CD4-positive, alpha-beta T cell treated with Interleukin-1 beta for 1 hour (primary cell): ENCODE results near the gene CEBPG.

Experiments
- DNase-seq, 2 donors: peaks; one replicate each; pipeline ENCODE4 v3.0.0-alpha.2; 2020 to 2022

CEBPG gene

DNA sequence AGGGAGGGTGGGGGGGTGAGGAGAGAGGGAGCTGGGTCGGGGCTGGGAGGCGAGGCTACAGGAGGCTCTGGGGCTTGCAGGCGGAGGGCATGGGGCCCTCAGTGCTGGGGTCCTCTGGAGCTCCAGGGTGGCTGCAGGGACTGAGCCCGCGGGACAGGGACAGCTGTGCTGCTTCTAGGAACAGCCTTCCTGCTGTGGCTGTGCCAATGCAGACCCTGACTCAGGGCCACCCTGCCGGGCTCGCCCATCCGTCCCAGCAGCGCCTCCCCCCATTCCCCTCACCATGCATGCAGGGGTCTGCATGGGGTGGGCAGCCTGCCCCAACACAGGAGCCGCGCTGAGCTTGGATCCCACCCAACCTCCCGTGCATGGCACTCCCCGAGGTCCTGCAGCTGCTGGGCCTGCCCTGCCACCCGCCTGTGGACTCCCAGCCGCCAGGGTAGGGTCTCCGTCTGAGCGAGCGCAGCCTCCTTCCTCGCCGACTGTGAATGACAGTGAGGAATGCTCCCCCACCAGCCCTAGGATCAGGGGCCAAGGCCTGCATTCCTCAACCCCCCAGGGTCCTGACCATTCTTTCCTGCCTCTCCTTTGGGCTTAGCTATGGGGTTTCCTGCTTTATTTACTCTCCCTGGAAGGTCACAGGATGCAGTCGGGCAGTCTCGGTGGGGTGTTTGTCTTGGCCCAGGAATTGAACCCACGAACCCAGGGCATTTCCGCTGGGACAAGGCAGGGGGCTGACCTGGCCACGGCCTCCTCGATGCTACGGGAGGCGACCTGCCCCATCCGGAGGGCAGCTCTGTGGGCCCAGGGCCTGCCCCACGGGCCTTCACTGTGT is 23.4 kb downstream of the CEBPG start:
- DNase-seq, result no peak

DNA sequence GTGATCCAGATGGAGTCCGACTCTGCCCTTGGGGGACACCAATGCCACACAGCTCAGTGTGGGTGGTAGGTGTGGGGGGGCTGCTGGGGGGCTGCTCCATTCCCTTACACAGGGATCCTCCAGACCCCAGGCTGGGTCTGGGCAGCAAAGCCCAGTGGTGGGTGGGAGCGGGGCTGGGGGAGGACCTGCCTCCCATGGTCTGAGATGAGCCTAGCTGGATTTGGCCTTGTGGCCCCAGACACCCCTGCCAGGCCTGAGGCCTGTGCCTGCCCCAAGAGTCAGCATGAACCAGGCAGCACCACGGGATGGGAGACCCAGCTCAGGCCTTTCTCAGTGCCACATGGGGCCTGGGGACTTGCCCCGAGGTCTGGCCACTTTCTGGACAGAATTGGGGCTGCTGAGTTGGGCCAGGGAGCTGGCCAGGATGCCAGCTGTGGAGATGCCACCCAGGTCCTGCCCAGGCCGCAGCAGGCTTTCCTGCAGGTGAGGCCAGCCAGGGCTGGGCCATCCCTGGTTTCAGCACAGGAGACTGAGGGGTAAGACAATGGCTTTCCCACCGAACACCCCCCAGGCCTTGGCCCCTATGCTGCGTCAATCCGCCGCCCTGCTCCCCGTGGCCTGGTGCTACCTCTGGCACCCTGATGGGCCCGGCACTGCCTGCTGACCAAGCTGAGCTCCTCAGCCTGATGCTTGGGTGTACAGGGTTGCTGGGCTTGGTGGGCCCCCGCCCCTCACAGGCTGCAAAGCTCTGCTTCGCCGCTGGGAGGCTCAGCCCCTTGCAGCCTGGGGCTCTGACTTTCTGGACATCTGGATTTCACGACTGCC is 24.2 kb downstream of the CEBPG start:
- DNase-seq, result no peak

DNA sequence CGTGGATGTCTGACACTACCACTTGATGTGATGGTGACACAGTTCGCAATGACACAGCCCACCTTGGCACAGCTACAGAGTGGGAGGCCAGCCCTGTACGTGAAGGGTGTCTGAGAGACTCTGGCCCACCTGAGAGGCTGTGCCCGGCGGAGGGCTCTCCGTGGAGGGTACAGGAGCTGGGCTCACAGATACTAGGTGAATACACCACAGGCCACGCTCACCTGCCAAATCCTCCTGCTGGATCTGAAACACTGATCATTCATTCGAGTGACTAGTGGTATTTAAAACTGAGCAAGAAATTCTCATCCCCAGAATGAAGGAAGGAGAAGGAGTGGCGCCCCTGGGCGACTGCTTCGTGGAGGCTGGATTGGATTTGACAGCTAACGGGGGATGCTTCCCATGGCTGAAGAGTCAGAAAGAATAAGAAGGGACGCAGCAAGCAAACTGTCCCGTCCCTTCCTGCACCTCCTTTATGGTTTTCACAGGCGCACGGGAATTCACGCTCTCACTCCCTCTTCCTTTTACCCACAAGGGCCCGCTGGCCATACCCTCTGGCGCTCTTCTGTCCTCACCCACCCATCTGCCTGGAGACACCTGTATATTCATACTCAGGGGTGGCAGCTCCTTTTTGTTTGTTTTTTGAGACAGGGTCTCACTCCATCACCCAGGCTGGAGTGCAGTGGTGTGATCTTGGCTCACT is 25.0 kb downstream of the CEBPG start:
- DNase-seq, result no peak

DNA sequence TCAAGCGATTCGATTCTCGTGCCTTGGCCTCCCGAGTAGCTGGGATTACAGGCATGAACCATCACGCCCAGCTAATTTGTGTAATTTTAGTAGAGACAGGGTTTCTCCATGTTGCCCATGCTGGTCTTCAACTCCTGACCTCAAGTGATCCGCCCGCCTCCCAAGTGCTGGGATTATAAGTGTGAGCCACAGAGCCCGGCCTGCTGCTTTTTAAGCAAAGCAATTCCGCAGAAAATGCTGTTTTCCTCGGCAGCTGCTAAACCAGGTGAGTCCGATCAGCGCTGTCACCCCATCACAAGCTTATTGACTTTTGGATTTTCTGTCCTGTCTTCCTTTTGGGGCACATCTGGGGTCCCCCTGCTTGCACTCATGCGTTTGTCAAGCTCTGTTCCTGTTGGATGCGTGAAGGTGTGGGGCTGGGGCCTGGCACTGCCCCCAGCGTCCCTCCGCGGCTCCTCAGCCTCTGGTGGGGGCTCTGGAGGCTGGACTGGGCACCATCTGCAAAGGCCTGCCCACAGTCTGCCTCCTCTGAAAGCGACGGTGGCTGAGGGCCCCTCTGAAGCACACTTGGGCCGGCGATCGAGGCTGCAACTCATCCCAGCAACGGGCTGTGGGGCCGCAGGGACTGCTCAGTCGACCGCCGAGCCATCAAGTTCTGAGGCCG is 25.7 kb downstream of the CEBPG start:
- no peak for DNase-seq

DNA sequence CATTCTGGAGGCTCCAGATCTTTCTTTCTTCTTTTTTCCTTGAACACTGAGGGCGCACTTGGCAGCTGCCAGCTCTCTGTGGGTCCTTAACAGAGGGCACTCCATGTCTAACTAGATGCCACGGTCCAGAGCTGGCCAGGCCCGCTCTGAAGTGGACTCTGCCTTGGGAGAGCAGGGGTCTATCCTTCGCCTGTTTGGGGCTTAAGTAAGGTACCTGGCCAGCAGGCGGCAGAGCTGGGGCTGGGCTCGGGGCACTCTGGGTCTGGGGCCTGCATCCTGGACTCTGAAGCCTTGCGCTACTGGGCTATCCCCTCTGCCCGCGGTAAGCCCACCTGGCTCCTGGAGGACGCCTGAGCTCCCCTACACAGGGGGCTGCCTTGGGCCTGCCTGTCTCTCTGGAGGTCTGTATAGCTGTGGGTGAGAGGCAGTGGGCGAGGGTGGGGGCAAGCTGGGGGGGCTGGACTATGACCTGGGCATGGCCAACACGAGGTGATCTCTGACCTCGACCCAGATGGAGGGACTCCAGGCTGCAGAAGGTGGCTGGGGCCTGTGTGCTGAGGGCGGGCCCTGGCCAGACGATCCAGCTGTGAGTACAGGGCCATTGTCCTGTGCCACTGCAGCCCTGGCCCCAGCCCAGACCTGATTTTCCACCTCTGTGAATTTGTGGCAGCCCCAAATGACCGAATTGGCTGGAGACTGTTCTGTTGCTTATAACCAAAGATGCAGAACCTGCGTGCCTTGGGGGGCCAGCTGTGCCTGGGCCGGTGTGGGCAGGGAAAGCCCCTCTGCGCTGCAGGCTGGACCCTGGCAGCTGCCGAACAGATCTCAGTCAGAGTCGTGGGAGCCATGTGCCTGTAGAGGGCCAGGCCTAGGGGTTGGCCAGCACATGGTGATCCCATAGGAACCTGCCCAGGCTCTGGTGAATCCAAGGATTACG is 26.5 kb downstream of the CEBPG start:
- no peak for DNase-seq

DNA sequence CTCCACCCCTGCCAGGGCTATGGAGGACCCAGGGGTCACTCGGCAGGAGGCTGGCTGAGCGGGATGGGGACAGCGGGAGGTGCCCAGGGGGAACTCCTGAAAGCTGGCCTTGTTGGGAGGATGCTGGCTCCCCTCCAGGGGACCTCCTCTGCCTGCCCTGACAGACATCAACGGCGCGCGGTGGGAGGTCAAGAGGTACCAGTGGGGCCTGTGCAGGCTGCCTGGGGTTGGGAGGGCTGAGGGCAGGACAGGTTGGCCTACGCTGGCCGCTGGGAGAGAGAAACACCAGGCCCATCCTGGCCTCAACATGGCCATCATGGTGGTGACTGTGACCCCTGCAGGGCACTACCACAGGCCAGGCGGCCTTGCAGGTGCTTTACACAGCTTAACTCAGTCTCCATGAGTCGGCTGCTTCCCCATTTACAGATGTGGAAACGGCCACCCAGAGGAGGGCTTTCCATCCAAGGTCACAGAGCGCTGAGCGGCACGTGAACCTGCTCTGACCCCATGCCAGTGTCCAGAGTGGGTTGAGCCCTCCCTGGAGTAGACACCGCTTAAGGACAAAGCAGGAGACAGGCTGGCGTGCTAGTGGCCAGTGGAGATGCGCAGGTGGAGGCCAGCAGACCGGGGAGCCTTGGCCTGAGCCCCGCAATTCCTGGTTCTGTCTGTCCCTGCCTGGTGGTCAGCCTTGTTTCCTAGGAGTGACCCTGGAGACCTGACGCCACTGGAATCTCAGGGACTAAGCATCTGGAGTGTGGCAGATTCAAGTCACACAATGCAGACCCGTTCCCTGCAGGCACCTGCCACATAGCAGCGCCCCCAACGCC is 27.6 kb downstream of the CEBPG start:
- no peak for DNase-seq

DNA sequence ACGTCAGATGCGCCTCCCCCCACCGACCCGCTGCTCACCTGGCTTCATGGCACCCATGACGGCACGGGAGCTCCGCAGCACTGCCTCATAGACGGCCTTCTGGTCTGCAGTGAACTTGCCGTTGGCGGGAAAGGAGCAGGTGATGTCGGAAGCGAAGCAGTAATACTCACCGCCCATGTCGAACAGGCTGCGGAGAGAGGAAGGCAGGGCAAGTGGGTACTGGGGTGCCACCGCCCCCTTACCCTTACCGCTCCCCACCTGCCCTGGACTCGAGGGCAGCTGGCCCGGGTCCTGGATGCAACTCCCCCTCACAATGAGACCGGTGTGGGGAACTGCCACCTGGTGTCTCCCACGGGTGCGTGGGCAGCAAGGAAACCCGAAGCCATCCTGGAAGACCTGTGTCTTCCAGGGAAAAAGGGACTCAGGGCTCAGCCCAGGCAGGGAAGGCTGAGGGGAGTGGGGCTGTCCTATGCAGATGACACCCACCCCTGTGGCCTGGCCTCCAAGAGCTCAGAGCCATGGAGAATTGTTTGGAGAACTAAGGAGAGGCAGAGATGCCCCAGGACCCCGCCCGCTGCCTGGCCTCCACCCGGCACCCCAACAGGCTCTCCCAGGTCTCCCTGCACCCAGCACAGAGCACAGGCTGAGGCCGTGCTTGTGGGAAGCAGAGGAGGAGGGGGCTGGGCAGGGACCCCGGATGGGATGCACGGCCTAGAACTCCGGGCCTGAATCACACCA is 28.3 kb downstream of the CEBPG start:
- no peak for DNase-seq

DNA sequence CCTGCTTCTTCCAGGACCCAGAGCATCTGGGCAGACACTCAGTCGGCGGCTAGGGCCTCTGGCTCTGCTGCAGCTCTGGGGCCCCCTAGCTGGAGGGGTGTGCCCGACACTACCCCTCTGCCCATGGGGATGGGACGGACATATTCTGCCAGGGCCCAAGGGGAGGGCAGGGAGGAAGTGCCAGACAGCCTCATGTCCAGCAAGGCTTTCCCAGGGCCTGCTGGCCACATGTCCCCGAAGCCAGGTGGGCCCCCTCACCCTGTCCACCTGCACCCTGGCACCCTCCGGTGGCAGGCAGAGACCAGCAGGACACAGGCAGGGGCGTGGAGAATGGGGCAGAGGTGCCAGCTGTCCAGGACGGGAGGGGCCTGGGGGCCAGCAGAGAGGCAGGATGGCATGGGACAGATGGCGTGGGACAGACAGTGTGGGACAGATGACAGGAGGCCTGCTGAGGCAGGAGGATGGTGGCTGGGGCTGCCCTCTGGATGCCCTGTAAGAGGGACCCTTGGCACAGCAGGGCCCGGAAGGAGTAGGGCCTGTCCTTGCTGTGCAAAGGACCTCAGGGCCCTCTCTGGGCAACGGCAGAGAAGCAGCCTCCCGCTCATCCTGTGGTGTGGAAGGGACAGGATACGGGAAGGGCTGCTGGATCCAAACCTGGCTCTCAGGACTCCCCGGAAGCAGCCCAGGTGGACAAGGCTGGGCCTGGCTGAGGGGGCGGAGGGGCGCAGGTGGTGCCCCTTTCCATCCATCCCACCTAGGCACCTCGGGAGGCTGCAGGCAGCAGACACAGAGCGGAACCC is 29.1 kb downstream of the CEBPG start:
- DNase-seq, result no peak

DNA sequence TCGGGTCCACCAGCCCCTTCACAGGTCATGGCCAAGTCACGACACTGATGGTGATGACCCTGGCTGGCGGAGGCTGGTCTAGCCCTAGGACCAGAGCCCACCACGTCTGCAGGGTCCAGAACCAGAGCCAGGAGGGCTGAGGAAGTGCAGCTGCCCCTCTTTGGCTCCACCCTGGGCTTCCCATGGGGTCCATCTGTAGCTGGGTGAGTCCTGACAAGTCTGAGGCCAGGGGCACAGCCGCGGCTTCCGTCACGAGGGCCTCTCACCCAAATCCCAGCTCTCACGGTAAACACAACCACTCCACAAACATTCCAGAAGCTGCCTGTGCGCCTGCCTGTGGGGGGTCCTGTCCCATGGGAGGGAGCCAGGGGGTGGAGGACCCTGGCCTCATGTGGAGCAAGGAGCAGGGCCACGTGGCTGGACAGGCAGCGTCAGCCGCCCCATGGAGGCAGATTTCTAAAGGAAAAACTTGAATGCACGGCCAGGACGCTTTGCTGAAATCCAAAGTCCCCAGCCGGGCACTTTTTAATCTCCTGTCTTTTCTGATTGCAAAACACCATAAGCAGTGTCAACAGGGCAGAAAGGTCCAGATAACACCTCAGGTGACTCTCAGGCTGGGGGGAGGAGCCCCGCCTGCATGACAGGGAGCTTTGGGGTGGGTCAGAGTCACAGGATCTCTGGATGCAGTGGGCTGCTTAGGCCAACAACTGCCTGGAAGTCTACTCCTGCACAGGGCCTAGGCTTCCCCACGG is 29.9 kb downstream of the CEBPG start:
- no peak for DNase-seq

DNA sequence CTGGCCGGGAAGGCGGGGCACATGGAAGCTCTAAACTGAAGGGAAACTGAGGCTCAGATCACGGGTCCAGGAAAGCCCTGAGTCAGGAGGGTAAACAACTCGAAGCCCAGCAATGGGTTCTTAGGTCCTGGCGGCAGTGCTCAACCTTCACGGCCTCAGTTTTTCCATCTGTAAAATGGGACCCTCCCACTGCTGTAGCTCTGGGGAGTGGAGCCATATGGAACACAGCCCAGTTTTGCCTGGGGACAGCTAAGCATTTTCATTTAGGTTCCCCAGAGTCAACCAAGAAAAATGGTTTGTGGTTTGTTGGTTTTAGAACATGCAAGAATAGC is 30.4 kb downstream of the CEBPG start:
- no peak for DNase-seq

DNA sequence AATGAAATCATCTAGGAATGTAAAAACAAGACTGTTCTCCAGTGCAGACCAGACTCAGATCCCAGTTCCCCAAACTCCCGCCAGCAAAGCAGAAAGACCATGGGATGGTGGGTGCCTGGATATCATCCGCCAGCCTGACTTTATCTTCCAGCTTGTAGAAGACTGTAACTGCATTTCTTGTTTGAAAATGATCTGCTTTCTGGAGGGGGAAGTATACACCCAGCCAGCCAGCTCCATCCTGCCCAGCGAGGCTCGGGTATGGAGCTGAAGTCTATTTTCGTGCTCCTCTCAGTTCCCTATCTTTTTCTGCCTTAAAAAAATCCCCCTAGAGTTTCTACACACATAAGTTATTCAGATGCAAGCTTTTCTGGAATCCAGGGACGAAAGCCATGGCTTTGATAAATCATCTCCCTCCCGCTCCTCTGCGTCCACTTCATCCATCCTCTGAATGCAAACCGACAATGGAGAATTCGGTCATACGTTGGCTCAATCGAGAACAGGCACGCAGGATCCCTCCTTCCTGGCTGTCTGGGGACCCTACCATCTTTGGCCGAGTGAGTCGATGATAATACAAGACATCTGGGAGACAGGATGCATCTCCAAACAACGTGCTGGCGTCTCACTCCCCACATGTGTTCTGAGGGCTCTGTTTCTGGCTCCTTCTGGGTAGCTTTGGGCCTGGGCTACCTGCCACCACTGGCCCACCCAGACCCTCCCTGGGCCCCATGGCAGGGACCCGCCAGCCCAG is 31.2 kb downstream of the CEBPG start:
- no peak for DNase-seq

DNA sequence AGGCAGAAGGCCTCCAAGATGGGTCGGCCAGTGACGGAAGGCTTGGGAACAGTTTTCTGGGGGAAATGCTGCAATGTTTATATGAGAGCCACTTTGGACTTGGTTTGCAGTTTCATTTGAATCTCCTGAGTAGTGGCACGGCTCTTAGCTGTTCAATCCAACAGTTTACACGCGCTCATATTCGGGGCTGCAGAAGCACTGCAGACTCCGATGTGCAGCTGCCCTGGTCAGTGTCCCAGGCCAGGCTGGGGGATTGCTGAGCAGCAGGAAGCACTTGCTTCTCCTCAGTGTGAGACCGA is 31.7 kb downstream of the CEBPG start:
- no peak for DNase-seq

DNA sequence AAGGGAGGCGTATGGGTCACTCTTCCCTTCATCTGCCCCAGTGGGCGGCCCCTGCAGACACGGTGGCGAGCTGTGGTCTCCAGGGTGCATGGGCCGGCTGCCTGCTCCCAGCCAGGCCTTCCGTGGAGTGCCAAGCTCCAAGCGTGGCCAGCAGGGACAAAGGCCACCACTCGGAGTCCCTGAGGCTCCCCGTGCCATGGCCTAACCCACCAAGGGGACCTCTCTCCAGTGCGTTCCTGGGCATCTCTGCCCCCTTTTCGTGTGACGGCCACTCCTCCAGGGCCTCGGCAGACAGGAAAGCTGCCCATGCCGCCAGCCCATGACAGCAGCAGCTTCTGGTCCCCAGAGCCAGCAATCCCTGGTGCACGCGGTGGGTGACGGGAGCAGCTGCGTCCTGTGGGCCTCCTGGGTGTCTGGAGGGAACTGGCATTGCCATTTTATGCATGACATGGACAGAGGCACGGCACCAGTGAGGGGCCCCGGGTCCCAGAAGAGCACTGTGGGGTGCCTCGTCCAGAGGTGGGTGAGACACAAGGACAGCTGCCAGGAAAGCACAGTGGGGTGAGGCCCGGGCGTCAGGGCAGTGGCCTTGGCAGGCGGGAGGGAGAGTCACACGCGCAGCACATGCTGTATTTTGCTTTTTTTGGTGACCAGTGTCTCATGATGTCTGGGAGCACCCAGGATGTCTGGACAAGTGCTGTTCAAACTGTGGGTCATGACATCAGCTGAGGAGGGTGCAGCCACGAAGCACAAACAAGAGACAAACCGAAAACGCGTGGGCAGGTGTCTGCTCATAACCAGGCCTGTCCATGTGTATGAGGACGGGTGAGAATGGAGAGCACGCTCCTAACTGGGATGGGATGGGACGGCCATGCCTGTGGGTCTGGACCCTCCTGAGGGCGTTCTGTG is 32.3 kb downstream of the CEBPG start:
- no peak for DNase-seq

DNA sequence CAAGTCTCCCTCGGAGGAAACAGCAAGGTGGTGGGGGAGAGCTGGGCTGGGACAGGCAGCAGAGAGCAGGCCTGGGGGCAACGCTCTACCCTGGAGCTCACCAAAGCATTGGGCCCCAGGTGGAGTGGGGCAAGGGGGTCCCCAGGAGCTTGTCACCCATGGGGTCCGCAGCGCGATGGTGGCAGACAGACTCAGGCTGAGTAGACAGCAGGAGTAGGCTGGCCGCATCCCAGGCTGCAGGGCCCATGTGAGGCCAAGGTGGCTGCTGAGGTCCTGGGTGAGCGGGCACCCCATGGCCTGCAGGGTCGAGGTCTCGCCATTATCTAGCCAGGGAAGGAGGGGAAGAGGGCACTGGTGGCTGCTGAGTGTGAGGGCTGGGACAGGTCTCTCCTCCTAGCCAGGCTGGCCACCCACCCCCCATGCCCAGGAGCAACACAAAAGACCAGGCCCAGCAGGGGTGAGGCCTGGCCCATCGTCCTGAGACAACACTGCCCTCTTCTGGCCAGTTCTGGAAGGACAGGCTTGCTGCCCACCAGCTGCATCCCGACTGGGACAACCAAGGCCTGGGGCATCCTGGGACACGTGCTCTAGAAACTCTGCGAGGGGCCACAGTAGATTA is 33.1 kb downstream of the CEBPG start:
- peak; percentile 62 to 75 for DNase-seq

DNA sequence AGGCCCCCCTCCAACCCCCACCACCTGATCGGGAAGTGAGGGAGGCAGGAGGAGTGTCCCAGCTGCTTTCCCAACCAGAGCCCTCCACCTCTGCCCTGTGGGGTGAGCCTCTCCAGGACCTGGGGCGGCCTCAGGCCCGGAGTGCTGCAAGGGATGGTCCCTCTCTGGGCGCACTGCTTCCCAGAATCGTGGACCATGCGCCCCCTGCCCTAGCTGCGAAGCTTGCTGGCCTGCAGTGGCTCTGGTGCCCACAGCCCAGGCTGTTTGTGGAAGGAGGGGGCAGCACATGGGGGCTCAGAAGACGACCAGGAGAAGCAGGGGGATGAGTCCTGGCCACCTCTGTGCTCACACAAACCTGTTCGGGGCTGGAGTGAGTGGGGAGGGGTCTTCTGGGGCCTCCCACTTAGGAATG is 33.6 kb downstream of the CEBPG start:
- DNase-seq, result no peak

DNA sequence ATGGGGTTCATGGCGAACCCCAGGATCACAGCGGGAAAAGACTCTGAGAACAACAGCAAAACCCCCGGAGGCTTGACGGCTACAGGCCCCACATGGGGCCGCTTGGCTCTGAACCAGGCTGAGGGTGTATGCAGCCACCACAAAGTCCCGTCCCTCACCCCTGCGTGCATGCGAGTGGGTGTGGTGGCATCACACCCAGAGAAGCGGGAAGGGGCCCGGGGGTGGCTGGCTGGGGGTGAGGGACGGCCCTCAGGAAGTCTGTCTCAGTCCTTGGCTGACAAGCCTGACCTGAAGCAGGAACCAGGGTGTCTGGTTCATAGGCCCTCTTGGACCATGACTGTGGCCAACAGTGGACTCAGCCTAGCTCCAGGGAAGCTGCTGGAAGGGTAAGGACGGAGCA is 34.2 kb downstream of the CEBPG start:
- peak in 1 of 2 donors; percentile 12 for DNase-seq

DNA sequence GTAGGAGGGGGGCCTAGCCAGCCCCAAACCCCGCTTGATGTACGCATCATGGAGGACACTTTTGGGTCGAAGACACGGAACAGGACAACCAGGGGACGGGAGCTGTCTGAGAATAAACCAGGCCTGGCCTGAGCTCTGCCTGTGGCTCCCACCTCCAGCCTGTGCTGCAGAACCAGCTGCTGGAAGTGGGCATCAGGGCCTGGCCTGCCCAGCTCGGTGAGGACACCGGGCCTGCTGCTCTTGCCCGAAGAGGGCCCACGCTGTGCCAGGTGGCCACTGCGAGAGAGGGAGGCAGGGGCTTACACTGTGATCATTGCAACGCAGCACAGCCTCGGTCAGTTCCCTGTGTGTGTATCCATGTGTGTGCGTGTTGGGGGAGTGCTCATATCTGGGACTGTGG is 34.6 kb downstream of the CEBPG start:
- no peak for DNase-seq
